DMS114 treated with DMSO at 0.1 percent for 48 hours (cell line): ENCODE results near the gene ITPR1.
"Not testable (repeated sequence)": the region's sequence is repeated elsewhere in the genome, so short reads cannot be mapped to it uniquely, and the experiment has no call there.

Experiments used
- DNase-seq: peaks from one replicate; lab custom pipeline; 2025; ENCODE audit not compliant: unreplicated experiment; lab: John Stamatoyannopoulos, UW

ITPR1 gene

DNA sequence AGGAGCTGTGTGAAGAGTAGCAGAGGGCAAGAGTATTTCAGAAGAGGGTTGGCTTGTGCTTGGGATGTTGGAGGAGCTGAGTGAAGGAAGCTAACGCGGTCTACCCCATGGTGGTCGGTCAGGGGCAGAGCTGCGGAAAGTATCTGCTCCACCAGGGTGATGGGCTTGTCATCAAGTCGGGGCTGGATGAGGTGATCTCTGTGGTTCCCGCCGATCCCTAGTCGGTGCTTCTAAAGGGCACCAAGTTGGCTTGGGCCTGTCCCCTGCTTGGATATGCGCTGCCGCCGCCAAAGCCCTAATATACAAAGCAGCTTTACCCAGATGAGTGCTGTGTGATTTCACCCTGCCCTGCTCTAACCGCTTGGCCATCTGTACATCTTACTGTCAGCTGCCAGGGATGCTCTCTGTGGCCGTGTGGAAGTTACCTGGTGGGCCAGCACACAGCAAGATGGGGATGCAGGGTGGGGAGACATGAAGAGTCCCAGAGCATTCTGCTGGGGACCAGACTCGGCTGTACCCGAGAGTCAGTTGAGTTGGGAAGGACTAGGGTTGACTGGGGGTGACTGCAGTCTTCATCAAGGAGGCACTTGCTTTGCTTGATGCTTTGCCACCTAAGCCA is 260.0 kb downstream of the ITPR1 start:
- no peak for DNase-seq

DNA sequence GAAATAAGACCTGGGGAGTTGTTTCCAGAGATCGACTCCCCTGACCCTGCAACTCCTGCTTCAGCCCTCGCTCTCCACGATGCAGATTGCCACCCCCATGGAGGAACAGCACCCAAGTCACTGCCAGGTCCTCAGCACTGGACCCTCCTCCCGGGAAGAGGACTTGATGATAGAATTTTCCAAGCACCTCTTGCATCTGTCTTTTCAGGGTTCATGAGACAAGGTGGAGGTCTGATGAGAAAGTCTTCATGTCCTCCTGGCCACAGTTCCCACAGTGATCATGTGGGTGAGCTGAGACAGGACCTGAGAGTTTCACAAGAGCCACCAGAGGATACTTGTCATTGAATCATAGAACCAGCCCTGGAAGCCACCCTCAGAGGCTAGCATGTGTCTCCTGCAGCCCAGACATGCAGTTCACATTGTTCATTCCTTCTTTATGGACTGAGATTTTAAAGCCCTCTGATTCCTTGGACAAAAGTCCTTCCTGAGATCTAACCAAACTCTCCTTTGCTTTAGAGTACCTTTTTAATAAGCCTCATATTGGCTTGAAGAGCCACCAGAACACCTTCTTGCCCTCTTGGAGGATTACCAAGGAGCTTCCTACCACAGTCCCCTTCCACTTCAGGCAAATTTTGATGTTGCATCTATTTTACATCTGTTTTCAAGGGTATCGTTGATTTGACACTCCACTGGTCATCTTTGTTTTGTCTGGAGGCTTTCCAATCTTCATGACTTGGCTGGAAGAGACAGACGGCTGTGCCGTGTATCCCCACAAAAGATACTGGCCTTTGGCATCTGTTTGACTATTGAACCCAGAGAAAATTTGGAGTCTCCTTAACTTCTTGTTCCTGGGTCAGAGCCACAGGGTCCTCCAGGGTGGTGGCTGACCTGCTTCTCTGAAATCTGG is 261.3 kb downstream of the ITPR1 start:
- no peak for DNase-seq

DNA sequence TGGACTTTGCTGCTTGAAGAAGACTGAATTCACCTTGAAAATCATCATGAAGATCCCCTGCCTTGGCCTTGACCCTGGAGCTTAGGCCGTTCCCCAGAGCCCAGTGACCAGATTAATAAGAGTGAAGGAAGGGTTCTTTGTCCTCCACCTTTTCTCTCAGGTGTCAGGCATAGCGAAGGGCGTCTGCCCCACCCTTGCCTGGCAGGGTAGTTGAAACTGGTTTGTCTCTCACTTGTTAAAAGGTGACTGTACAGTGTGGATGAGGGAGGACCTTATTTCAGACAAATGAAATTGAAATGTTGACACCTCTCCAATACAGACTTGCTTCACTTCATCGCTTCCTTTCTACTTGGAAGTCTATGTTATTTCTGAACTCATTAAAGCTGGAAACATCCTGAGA is 262.4 kb downstream of the ITPR1 start:
- no peak for DNase-seq

DNA sequence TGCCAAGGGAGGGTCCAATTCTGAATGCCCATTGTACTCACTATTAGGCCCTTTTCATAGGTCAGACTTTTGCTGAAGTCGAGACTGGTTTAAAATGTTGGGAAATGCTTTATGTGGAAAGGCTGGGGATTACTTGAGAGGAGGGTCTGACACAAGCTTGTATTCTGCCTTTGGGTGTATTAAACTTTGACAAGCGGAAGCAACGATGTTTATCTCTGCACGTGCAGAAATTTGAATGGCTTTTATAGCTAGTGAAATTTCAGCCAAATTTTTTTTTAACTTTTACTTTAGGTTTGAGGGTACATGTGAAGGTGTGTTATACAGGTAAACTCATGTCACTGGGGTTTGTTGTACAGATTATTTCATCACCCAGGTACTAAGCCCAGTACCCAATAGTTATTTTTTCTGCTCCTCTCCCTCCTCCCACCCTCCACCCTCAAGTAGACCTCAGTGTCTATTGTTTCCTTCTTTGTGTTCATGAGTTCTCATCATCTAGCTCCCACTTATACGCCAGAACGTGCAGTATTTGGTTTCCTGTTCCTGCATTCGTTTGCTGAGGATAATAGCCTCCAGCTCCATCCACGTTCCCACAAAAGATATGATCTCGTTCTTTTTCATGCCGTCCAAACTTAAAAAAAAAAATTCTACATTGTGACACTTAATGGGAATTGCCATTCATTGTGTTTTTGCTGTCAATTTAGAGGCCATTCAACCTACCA is 263.1 kb downstream of the ITPR1 start:
- no peak for DNase-seq

DNA sequence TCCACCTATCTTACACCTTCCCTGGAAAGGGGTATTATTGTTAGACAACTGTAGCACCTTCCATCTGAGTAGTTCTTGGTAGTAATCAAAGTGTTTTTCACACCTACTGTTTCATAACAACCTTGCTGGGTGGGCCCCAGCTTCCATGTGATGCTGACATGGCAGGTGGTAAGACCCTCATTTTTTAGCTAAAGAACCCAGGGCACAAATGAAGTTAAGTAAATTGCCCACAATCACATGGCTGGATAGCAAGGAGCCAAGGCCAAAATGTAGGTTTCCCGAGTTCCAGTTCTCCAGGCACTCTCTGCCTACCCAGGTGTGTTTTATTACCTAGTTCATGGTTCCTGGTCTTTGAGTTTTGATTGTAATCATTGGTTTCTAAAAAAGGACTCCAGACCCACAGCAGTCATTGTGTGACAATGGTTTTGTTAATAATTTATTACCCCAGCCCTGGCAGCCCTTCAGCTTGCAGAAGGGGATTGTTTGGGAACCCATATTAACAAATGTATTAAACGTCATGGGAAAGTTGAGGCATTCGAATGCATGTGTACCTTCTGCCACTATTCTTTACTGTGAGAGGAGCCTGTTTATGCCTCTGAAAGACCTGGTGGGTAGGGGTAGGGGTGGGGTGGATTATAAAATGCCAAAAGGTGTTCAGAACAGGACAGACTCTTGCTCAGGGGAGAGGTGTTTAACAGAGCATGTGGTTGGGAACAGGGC is 263.9 kb downstream of the ITPR1 start:
- DNase-seq, result no peak

DNA sequence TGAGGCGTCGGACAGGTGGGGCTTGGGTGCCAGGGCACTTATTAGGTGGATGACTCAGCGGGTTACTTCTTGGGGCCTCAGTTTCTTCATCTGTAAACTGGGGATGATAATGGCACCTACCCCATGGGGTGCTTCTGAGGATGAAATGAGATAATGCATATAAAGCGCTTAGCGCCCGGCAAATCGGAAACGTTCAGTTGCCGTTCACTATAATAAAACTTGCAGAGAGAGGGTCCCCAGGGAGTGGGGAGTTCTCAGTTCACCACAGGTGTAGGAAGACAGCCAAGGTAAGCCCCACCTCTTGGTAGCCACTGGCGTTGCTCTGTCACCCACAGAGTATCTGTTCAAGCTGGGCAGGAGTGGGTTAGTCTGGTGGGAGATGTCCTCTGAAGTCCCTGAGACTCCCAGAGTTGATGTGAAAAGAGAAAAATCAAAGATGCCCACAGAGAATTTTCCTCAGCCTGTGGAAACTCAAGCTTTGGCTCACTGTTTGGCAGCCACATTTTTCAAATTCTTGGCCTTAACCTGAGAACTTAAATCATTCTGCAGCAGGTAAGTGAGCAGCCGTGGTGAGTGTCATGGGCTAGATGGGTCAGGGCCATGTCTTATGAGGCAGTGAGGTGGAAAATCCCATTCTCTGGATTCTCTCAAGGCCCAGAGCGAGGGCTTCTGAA is 264.6 kb downstream of the ITPR1 start:
- no peak for DNase-seq

GRCh38 chr3:4758249-4758860 is 265.2 kb downstream of the ITPR1 start:
- no peak for DNase-seq

DNA sequence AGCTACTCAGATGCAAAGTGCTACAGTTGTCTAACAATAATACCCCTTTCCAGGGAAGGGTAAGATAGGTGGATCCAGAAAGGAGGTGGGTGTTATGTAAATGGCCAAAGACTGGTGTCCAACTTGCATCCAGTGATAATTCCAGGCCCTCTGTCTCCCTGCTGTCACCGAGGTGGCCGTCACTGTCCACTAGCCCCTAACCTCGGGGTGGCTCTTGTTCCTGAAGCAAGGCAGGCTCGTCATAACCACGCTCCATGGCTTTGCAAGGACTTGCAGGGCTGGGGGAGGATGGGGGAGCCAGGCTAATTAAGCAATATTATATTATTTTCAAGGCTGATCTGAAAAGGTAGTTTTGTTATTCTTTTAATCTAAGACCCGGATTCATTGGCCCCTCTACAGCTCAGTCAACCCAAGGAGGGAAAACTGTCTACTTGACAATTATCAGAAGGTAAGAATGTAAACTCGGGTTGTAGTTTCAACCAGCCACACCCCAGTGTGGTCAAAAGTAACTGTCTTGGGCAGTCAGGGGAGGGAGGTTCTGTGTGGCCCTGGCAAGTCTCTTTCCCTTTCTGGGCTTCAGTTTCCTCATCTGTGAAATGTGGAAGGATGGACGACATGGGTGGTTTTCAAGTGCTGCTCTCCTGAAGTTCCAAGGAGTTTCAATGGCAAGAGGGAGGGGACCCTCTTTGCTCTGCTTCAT is 266.0 kb downstream of the ITPR1 start:
- no peak for DNase-seq

GRCh38 chr3:4759689-4760312 is 266.7 kb downstream of the ITPR1 start:
- DNase-seq, result no peak

DNA sequence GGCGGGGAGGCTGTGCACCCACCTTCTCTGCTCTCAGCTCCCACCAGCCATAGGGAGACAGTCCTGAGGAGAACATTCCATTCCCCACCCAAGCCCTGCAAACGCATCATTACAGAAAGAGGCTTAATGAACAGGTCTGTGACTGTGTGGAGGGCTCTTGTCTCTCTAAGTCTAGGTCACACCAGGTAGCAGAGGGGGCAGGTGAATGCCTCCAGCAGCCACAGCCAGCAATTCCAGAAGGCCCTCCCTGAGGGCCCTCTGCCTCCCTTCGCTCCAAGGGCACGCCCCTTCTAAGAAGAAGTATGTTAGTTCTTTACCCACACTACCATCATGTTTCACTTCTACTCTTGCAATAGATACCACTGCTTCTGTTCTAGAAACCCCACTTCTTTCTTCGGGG is 268.6 kb downstream of the ITPR1 start:
- DNase-seq, result no peak

- not testable (repeated sequence) for DNase-seq
These were observed 269.5 kb downstream of the ITPR1 start for GRCh38 chr3:4762481-4763230.

GRCh38 chr3:4763604-4764247 is 270.6 kb downstream of the ITPR1 start:
- DNase-seq, result no peak

- DNase-seq, result no peak
These were observed 272.1 kb downstream of the ITPR1 start for GRCh38 chr3:4765212-4765611.

DNA sequence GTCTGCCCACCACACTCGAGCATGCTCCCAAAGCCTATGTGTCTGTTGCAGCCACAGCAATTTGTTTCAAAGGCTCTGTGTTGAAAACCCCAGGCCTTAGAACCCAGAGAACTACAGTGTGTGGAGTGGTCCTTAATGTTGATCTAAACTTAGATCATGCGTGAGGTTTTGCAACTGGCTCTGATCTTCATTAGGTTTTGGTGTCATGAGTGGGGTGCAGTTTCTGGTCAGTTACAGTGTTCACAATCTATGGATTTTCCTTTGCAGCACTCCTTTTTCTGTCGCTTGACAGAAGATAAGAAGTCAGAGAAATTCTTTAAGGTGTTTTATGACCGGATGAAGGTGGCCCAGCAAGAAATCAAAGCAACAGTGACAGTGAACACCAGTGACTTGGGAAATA is 273.1 kb downstream of the ITPR1 start:
- no peak for DNase-seq

- DNase-seq, result no peak
These were observed 273.8 kb downstream of the ITPR1 start for GRCh38 chr3:4766716-4767499.

- no peak for DNase-seq
These were observed 274.9 kb downstream of the ITPR1 start for GRCh38 chr3:4768021-4768420.

GRCh38 chr3:4768521-4768920 is 275.4 kb downstream of the ITPR1 start:
- DNase-seq, result no peak
